T follicular helper cell (primary cell): ENCODE data around the gene ZNF770.

ENCODE experiments used
- DNase-seq: peaks from one replicate; pipeline ENCODE4 v3.0.0-alpha.2; 2020; ENCODE audit warnings: low read depth
- total RNA-seq, 2 experiments: gene quantifications; one replicate each; lab custom pipeline; 2026; lab: John Stamatoyannopoulos, UW

Gene ZNF770, protein sequence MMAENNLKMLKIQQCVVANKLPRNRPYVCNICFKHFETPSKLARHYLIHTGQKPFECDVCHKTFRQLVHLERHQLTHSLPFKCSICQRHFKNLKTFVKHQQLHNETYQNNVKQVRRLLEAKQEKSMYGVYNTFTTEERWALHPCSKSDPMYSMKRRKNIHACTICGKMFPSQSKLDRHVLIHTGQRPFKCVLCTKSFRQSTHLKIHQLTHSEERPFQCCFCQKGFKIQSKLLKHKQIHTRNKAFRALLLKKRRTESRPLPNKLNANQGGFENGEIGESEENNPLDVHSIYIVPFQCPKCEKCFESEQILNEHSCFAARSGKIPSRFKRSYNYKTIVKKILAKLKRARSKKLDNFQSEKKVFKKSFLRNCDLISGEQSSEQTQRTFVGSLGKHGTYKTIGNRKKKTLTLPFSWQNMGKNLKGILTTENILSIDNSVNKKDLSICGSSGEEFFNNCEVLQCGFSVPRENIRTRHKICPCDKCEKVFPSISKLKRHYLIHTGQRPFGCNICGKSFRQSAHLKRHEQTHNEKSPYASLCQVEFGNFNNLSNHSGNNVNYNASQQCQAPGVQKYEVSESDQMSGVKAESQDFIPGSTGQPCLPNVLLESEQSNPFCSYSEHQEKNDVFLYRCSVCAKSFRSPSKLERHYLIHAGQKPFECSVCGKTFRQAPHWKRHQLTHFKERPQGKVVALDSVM
- 125 to 150 reads per million in 2 experiments for total RNA-seq

DNA sequence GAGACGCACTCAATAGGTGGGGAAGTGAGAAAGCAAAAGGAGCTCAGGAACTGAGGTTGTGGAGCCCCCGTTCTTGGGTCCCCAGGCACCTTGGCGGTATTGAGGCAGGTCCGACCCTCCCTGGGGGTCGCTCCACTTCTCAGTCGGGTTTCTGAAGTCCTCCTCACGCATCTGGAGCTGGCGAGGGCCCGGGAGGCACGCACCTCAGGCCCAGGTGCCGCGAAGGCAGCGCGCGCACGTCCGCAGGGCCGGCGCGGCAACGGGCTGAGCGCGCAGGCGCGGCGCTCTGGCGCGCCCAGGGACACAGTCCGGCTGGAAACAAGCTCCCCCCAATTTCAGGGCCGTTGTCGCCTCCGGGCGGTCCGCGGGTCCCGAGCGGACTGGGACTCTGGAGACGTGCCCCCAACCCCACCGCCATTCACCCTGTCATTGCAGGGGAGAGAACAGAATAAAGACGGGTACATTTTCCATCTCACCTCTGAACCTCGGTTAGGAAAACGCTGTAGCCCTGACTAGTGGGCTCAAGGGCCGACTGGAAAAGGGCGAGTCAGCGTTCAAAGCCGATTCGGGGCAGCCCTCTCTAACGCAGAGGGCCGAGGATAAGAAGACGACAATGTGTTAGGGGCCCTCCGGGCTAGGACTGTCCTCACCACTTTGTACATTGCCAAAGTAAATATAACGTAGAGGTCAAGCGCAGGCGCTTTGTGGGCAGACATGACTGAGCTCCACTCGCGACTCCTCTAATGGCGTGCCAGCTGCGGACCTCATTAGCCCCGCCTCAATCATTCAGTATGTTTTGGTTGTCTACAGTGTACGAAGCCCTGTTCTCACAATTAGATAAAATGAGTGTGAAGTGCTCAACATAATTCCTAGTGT lies at the start of gene ZNF770:
TSS of gene ZNF770 (minus strand) at position 261 of the 876 bp plus-strand sequence. CDS start 4,853 bp downstream, outside the sequence.
- DNase-seq, result peak; percentile 63

DNA sequence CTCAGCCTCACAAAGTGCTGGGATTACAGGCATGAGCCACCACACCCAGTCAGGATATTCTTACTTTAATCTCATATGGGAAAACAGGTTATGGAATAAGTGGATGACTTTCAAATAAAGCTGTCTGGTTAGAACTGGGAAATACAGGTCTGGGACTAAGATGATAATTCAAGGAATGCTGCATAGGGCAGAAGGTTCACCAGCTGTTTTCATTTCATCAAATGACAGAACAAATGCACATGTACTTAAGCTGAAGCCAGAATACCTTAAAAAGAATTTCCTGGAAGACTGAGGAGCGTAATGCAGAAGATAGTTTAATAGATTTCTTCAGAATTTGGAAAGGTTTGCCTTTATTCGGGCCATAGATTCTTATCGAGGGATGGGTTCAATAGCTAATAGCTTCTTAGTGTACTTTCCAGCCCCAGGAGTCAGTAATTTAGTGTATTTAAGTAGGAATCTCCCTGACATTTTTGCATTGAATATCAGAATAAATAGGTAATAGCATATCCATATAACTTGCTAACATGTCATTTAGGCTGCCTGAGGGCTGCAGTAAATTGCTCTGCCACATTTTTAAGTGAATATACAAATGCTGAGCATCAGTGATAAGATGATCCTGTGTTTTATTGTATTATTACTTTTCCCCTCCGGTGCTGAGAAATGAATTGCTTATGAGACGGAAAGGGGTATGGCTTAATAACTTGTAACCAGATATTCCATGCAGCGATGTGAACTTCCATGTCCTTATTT lies 40.3 kb upstream of the ZNF770 start:
- no peak for DNase-seq

DNA sequence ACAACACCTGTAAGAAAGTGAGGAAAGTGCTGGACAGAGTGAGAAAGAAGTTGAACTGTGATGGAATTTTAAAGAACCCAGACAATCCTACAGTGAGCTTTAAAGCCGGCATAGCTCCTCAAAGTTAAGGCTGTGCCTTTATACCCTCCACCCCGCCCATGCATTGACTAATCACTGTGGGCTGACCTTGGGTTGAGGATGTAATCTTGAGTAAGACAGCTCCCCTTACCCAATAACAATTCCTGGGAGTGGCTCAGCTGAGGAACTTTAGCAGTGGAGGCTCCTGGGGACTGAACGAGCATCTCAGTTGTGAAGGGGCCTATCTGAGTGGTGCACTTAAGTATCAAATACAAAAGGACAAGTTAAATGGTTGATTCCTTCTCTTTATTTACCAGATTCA lies 35.7 kb upstream of the ZNF770 start:
- no peak for DNase-seq

DNA sequence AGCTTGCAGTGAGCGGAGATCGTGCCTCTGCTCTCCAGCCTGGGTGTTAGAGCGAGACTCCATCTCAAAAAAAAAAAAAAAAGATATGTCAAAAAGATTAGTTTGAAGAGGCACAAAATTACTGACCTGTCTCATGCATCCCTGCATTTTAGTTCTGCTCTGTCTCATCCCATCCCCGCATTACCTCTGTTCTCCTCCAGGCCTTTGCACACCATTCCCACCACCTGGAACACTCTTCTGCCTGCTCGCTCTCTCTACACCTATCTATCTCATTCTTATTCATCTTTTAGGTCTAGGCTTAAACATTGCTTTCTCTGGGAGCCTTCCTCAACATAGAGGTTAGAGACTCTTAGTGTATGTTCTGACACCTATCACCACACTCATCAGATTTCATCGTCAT lies 32.9 kb upstream of the ZNF770 start:
- no peak for DNase-seq

DNA sequence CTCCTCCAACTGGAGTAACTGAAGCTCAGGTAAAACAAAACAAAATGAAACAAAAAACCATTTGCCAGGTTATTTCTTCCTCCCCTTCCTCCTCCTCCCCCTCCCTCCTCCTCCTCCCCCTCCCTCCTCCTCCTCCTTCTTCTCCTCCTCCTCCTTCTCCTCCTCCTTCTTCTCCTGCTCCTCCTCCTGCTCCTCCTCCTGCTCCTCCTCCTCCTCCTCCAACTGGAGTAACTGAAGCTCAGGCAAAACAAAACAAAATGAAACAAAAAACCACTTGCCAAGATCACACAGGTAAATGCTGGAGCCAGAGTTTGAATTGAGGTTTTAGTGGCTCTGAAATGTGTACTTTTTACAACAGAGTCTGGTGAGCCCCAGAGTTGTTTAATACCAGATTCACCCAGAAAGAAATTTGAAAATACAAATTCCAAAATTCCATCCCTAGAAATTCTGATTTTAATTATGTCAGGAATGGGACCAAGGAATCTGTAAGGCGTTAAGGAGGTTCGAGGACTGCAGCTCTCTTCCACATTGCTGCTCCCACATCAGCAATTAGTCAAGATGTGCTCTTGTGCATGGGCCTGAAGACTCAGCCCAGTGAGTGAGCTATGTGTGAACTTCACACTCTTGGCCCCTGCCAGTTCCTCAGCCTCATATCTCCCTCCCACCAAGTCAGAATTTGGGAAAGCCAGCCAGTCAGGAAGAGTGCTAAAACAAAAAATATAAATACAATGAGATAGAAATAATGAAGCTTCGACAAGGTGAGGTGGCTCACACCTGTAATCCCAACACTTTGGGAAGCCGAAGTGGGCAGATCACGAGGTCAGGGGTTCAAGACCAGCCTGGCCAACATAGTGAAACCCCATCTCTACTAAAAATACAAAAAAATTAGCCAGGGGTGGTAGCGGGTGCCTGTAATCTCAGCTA lies 31.6 kb upstream of the ZNF770 start:
- no peak for DNase-seq

DNA sequence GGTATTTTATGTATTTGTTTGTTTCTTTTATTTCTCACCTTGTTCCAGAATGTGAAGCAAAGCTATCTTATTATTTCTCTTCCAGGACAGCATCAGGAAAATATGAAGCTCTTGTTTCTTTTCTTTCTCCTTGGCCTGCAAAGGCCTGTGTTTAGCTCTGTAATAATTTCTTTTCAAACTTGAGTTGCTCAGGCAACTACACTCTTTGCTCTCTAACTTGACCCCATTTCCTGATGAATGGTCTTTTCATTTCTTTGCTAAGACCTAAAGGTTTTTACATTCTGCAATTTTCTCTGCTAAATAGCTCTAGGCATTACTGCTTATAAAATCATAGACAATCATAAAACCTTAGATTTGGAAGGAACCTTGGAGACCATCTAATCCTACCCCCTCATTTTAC lies 26.2 kb upstream of the ZNF770 start:
- DNase-seq, result no peak

DNA sequence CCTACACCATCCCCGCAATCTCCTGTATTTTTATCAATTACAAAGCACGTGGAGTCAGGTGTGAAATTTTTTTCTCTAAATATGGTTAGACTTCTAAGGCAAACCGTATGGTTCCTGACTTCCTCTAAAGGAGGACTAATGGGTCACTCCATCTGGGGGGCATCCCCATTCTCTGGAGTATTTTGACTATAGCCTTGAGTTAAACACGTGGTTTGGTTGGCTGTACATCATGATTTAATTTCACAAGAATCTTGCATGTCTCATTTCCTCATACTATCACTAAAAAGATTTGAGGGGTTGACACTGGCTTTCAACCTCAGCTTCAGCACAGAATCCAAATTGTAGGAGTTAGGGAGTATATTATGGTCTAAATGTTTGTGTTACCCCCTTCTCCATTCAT lies 25.3 kb upstream of the ZNF770 start:
- DNase-seq, result no peak

DNA sequence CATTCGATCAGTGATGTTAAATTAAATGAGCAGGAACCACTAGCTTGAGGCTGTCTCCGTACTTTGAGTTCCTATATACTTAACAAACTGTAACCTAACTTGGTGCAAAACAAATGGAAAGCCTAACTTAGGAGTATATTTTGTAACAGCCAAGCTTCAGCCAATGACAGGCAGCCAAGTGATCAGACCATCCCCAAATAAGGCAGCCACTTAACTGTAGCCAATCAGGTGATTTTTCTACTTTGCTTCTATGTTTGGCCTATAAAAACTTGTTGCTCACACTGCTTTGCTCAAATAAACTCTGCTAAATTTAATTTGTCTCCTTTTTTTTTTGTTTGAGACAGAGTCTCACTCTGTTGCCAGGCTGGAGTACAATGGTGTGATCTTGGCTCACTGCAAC lies 19.3 kb upstream of the ZNF770 start:
- no peak for DNase-seq

DNA sequence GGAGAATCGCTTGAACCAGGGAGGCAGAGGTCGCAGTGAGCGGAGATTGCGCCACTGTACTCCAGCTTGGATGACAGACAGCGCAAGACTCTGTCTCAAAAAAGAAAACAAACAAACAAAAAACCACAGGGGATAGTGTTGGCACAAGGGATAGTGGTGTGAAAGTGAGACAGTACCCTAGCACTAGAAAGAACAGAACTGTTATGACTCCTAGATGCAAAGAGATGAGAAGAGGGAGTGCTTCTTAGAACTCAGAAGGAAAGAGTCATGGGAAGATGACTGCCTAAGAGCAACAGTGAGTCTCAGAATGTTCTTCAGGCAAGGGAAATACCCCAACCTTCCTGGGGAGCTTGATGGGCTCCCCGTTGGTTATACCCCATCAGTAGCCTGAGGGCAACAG lies 17.8 kb upstream of the ZNF770 start:
- DNase-seq, result no peak

DNA sequence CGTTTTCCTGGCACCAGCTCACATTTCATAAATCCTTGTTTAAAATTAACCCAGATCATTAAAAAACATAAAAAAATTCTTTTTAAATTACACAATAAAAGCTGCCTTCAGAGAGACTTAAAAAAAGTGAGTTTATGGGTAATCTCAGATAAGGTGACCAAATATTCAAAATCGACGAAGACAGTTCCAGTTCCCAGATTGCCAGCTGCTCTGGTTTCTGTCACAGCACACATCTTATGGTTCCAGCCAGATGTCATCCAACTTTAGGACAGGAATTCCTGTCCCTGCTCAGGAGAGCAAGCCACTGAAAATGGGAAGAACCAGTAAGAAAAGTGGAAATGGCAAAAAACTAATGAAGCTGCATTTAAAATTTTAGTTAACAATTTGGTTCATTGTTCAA lies 15.8 kb upstream of the ZNF770 start:
- no peak for DNase-seq

DNA sequence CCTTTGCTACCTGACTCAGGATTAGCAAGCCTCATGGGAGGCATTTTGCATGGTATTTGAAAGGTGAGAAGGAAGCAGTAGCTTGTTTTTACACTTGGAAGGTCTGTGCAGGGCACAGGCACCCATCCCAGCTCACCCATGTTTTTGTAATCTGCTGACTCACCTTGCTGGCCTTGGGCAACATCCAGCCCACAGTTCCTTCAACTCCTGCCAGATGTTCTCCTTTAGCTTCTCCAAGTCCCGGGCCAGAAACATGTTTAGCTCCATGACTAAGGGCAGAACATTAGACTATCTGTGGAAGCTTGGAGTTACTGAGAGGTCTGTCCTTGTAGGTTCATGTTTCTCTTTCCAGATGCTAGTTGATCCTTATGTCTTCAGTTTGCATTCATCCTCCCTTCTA lies 12.4 kb upstream of the ZNF770 start:
- DNase-seq, result no peak

DNA sequence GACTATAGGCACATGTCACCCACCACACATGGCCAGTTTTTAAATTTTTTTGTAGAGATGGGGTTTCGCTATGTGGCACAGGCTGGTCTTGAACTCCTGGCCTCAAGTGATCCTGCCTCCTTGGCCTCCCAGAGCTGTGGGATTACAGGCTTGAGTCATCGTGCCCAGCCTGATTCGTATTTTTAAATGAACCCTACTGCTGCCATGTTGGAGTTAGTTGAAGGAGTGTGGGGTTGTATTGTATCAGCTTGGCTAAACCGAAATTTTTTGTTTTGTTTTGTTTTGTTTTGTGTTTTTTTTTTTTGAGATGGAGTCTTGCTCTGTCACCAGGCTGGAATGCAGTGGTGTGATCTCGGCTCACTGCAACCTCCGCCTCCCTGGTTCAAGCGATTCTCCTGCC lies 11.8 kb upstream of the ZNF770 start:
- DNase-seq, result no peak

DNA sequence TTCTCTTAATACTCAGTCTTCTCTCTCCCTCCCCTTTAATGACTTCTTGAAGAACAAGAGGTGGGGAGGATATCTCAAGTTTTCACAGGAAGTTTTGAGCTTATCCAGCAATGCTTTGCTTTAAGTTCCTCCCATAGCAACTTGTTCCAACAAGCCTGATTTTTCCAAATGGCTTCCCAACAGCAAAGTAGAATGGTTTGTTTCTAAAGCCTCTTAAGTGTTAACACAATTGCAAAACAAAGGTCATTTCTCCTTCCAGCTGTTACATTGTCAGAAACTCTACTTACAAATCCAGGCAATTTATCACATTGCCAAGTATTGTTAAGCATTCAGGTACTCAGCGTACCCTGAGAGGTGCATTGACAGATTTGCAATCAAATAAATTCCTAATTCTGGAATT lies 6.8 kb upstream of the ZNF770 start:
- no peak for DNase-seq

DNA sequence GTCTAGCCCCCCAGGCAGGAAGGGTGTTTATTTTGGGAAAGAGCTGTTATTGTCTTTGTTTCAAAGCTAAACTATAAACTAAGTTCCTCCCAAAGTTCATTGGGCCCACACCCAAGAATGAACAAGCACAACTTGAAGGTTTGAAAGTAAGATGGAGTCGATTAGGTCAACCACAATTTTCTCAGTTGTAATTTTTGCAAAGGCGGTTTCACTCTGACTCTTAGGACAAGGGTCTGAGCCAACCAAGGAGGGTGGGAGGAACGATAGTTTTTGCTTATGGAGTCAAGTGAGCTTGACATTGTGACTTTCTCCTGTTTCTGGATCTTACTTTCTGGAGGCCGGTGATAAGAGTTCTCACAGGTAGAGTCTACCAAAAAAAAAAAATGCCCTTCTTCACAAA lies 5.8 kb upstream of the ZNF770 start:
- DNase-seq, result no peak

DNA sequence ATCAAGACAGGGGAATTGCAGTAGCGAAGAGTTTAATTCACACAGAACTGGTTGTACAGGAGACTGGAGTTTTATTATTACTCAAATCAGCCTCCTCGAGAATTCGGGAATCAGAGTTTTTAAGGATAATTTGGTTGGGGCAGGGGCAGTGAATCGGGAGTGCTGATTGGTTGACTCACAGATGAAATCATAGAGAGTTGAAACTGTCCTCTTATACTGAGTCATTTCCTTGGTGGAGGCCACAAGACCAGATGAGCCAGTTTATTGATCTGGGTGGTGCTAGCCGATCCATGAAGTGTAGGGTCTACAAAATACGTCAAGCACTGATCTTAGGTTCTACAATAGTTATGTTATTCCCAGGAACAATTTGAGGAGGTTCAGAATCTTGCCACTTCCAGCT lies 5.3 kb upstream of the ZNF770 start:
- no peak for DNase-seq

DNA sequence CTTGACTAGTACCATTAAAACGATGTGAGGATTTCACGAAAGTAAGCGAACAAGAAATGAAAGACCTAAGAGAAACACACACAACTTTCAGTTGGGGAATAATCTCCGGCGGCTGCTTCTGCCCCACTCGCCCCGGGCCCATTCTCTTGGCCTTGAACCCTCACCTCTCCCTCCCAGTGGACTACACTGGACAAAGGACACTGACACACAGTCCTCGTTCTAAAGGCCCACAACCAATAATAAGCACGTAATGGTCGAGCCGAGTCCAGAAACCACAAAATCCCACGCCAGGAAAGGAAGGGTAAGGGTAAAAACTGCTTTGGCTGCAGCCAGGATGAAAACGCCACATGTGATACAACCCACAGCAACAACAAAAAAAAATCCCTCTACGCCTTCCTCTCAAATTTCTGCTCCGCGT lies 469 bp downstream of the ZNF770 start:
- no peak for DNase-seq

DNA sequence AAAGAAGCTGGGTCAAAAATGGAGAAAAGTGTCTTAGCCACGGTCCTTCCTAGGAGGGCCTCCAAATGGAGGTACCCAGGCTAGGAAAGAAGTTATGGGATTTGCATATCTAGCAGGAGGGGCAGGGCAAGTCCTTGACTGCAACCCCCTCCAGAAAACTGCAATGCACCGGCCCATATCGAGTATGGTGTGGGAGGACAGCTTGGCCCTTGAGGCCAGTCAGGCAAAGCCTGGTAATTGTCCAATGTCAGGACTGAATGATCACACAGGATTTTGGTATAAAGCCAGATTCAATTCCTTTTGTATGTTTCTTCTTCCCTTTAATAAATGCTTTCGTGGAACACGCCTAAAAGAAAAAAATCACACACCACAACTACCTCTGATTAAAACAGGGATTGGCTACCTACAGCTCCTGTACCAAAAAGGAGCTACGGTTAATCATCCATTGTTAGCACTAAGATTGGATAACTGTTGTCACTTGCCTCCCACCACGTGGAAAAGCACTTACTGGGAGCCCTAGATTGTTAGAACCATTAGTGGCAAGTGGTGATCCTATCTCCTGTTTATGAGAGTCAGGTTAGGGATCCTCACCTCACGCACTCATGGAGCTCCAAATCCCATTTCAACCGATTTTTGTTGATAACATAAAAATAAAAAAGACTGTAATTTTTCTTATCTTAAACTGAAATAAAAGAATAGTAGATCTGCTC lies 1.2 kb downstream of the ZNF770 start:
- no peak for DNase-seq

DNA sequence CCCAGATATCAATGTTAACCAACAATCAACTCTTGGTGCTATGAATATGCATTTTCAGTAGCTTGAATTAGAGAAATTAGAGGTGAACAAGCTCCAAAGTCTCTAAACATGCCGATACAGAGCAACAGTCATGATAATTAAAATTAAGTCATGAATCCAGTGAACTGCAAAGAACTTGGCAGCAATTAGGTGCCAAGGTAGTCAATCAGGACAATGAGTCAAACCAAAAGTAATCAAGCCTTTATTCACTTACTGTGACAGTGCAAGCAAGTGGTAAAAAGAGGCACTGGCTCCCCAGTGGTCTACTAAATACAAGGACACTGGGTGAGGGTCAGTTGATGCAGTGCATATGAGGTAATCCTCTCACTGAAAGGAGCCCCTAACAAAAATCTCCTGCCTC lies 1.8 kb downstream of the ZNF770 start:
- DNase-seq, result no peak

DNA sequence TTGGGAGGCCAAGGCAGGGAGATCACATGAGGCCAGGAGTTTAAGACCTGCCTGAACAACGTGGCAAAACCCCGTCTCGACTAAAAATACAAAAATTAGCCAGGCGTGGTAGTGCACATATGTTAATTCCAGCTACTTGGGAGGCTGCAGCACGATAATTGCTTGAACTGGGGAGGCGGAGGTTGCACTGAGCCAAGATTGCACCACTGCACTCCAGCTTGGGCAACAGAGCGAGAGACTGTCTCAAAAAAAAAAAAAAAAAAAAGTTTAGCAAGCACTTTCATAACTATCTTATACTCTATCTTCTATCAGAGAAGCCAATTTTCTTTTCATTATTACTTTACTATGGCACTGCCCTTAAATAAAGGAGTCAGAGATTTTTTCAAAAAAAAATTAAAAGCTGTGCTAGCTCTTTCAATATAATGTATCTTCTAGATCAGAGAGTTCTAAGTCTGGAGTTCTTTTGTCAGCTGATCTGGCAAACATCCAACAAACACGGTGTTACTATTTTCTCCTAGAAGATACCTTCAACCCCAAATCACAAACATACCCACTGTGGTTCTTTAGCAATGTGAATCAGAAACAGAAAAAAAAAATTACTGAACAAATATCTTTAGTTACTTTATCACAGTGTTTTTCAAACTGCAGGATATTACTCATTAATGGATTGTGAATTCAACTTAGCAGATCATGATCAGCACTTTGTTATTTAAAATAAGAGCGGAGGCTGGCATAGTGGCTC lies 3.0 kb downstream of the ZNF770 start:
- DNase-seq, result no peak
